ENCODE measurements around the gene PSMA1. TPM values are rescaled to one million over a fixed set of nuclear protein-coding genes. Genes with fewer than 3 reads are reported as not detected.

PSMA1 gene
- total and polyA plus RNA-seq, 2 of the 8 experiments (the other 6 are each of a cell fraction or from before 2014, with no cell fraction given) = 148 to 159 TPM

DNA sequence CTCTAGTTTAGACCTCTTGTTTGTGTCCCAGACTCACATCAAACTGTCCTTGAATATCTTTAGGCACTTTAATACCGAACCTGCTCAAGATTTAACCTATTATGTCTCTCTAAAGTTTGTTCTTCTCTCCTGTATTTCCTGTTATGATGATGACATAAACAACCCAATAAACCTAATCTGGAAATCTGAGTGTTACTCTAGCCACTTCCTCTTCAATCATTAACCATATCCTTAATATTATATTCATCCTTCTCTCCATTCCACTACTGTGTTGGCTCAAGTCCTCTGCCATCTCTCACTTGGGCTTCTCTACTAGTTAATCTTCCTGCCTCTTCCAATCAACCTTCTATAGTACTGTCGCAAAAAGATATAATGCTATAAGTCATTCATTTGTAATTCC lies 56.6 kb downstream of the PSMA1 start (continued):
- no peak for TF ChIP-seq RFX5 (IDR thresholded peaks at IDR 0.05; ENCODE audit: borderline replicate concordance, low read depth, low read length)
- TF ChIP-seq SIN3A (conservative IDR thresholded peaks at IDR 0.05 in 1 of 2, IDR thresholded peaks at IDR 0.05 in 1 of 2; ENCODE audit: low read depth in 1 of 2, low read length in 2 of 2) = no peak
- TF ChIP-seq SRF (IDR thresholded peaks at IDR 0.05; ENCODE audit: low read depth, low read length) = no peak
- TF ChIP-seq POLR2A (IDR thresholded peaks at IDR 0.05; ENCODE audit: control extremely low read depth in 1 of 2, low read depth in 2 of 2, low read length in 2 of 2) = no peak

Data from H1 (cell line).